Ureter (tissue), 1 donor: ENCODE results near the gene CDR2. TPM values are rescaled to one million over a fixed set of nuclear protein-coding genes. Genes with fewer than 3 reads are reported as not detected.
A peak's percentile ranks its signal among the peaks of the same experiment; 100 is the strongest.
"Not testable (repeated sequence)": the region's sequence is repeated elsewhere in the genome, so short reads cannot be mapped to it uniquely, and the experiment has no call there.

Experiments used
- DNase-seq: peaks from one replicate; pipeline ENCODE4 v3.0.0-alpha.2; 2020; ENCODE audit warnings: low spot score
- total RNA-seq: library from RNA; stranded (reverse); gene quantifications from one replicate; pipeline ENCODE4 v1.2.4, GENCODE V29; 2023
- donor health status: DM: yes; HTN: yes; CAD: no.

CDR2 gene
- total RNA-seq, 1 donor from 2014 or later = 50.1 TPM

DNA sequence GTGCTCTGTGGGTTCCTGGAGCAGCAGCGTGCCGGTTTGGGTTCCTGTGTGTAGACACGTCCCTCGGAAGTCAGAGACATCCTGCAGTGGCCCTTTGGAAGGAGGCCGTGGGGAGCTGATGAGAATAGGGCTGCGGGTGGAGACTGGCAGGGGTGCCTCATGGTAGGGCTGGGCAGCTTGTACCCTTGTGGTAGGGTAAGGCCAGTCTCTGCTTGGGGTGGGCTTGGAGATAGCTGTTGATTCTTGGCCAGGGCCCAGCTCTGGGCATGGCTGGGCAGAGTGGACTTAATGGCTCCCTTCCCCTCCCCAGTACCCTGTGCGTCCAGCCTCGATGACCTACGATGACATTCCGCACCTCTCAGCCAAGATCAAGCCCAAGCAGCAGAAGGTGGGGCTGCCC, 66.6 kb downstream of the CDR2 start:
- DNase-seq = no peak

DNA sequence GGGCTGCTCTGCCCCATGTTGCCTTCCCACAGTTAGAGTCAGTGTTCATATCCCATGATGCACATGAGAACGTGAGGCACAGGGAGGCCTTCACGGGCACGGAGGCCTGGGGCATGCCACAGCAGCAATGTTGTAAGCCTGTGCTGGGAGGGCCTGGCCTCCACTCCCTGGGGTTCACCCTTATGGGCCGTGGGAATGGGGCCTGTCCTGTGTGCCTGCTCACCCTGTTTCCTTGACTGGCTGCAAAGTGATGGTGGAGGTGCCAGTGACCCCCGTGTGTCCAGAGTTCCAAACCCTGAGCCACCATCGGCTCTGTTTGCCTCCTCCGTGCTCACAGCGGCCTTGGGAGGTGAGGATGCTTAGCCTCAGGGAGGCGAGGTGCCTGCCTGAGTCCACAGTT, 67.6 kb downstream of the CDR2 start:
- DNase-seq = no peak

DNA sequence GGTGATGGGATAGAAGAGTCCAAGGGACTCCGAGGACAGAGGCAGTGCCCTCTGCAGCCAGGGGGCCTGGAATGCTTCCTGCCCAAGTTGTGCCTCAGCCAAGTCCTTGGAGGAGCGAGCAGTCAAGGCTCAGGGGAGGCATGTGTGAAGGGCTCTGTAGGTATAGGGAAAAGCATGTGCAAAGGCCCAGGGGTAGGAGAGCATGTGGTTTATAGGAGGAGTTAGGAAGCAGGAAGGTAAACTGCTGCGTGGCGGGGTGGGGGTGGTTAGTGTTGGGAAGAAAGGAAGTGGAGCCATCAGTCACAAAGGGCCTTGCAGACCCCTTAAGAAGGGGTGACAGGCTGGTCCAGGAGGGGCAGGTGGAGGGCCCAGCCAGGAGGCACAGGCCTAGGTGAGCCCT, 70.0 kb downstream of the CDR2 start:
- DNase-seq = no peak

DNA sequence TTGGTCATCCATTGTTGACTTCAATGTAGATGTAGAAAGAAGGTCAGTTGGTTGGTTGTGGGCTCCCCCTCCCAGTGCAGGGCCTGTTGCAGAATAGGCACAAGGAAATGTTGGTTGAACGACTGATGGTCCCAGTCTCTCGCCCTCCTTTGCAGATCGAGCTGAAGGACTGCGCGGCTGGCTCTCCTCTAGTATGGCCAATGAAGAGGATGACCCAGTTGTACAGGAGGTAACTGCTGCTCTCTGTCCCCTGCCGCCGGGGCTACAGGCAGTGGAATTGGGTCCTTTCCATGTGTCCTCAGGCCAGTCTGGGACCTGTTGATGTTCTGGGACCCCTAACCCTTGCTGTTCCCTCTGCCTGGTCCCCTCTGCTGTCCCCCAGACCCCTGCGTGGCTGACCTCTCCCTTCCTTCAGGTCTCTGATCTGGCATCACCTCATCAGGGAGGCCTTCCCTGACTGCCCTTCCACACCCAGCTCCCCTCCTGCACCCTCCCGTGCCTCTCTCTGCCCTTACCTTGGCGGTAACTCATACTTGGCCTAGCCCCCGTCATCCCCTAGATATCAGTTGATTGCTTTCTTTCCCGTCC, 71.5 kb downstream of the CDR2 start:
- DNase-seq = no peak

DNA sequence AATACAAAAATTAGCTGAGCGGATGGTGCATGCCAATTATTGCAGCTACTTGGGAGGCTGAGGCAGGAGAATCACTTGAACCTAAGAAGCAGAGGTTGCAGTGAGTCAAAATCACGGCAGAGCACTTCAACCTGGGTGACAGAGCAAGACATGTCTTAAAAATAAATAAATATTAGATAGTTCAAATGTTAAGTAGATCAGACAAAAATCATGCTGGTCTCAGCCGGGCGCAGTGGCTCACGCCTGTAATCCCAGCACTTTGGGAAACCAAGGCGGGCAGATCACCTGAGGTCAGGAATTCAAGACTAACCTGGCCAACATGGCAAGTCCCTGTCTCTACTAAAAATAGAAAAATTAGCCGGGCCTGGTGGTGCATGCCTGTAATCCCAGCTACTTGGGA, 73.0 kb downstream of the CDR2 start:
- not testable (repeated sequence) for DNase-seq

DNA sequence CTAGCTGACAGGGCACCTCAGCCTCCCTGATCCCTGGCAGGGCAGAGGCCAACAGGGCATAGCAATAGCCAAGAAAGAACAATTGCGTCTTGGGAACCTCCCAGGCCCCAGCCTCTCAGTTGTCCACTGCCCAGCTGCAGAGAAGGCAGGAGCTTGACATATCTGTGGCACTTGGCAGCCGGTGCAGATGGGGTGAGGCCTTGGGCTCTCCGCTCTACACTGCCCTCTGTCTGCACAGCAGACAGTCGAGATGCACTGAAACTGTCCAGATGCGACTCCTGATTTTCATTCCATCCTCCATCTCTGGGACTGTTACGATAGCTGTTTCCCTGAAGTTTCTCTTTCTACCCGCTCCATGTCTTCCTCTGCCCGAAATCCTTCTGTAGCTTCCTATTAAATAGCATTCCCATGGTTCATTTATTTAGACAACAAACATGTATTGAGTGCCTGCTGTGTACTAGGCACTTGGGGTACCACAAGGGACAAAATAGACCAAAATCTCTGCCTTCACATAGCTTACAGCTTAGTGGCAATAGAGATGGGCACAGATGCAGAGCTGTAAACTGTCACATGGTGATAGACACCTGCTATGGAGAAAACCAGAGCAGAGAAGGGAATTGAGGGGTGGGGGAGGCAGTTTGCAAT, 73.9 kb downstream of the CDR2 start:
- no peak for DNase-seq

DNA sequence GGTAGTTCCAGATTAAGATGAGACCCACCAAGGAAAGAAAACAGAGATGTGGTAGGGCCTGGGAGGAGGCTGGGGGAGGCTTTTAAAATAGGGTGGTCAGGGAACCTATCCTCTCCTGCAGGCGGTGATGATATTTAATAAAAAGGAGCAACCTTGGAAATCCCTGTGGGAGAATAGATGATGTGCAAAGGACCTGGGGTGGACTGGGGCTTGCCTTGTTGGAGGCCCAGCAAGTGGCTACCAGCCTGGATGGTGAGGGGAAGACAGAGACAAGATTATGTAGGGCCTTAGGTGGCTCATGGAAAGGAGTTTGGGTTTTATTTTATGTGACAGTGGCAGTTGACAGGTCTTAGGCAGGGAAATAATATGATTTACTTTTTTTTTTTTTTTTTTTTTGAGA, 75.4 kb downstream of the CDR2 start:
- no peak for DNase-seq

DNA sequence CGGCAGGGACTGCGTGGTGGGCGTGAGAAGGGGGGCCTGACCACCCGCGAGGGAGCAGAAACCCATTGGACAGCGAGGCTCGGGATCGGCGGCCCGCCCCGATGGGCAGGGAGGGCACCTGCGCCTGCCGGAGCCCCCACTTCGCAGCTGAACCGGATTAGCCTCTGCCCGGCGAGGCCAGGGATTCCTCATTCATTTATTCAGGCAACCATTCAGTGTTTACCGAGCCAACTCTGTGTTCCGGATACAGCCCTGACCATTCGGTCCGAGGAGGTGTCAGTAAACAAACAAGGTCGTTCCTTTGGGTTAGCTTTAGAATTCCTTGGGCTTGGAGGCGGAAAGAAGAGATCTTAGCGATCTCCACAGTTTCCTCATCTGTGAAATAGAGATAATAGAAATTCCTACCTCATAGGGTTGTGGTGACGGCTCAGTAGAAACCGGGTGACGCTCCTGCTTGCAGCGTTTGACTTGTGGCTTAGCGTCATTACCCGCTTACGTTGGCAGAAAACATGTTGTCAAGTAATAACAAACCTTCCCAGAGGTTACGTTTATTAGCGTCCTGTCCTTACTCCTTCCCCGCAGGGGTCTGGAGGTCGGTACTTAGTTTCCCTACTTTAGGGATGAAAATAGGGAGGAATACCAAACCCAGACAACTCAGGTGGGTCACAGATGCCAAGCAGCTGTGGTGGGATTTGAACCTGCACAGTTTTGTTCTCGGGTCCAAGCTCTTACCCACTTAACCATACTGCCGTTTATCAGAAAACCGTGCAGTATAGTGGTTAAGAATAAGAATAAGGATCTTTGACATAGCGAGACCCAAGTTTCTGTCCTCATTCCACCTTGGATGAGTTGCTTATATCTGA, 76.3 kb downstream of the CDR2 start:
- DNase-seq = peak; percentile 81

DNA sequence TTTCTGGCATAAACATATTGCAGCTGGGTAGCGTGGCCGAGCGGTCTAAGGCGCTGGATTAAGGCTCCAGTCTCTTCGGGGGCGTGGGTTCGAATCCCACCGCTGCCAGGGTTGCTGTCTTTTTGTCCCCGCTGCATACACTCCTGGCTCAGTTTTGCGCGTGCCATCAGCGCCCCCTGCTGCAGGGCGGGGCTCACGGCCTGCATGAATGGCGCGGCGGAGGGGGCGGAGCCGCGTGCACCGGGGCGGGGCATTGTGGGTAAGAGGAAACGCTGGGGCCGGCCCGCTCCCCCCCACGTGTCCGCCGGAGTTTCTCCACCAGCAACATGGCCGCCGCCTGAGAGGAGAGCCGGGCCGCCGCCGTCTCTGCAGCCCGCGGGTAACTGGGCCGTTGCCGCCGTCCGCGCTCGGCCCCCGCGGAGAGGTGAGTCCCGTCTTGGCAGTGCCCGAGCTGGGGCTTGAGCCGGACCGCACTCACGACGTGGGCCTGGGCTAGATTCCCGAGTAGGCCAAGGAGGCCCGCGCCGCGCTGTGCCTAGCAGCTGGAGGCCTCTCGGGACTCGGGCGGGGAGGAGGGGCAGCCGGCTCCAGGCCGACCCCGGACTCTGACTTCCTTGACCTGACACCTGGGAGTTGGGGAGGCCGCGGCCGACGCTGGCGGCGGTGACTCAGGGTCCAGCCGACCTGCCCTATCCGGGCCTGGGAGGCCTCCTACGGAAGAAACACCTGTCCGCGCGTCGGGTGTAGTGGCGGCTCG, 77.1 kb downstream of the CDR2 start, which contains the start of gene POLR3E:
TSS of gene POLR3E (plus strand) at position 296 of the 757 bp plus-strand sequence. CDS start 5,560 bp downstream, outside the sequence.
- peak; percentile 99 for DNase-seq

DNA sequence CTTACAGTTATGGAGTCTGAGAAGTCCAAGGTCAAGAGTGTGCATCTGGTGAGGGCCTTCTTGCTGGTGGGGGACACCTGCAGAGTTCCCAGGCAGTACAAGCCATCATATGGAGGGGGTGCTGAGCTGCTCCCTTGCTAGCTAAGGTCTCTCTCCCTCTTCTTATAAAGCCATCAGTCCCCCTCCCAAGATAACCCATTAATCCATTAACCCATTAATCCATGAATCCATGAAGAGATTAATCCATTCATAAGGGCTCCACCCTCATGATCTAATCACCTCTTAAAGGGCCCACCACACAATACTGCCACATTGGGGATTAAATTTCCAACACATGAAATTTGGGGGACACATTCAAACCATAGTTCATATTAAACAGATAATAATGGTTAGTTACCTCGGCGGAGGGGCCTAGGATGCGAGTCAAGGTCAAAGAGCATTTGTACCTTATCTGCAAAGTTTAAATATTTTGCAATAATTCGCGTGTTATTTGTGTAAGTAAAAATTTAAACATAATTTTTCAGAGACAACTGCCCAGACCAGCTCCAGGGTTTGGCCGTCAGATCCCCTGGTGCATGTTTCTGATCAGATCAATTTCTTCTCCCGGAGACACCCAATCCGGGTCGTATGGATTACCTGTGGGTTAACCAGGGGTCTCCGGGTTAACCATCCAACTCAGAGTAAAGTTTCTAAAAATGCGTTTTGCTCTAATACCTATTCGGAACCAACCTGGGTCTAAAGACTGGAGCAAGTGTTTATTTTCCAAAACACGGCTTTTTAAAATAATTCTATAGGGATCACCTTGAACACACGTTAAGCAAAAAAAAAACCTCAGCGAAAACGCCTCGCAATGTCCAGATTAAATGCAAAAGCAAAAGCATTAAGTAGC, 78.0 kb downstream of the CDR2 start:
- DNase-seq = no peak

Other genes with a start within 250 kb of the CDR2 start
- gene SDR42E2, start 212.1 kb downstream of the CDR2 start, total RNA-seq = 0.18 TPM
- gene EEF2K, start 168.3 kb downstream of the CDR2 start, total RNA-seq = 52.7 TPM
- gene POLR3E, start 77.2 kb downstream of the CDR2 start, total RNA-seq = 87.9 TPM
- 712 TPM for gene NPIPB5, start 136.3 kb upstream of the CDR2 start, total RNA-seq